Esophagus muscularis mucosa (tissue), 3 donors: Measurements from ENCODE around the gene SH2D3A.

Experiments used
- CTCF ChIP-seq, 3 experiments: fragments of 200-600 bp in 2 of 3; fragments of 450-650 bp in 1 of 3; sonication (generic) in 2 of 3; IDR thresholded peaks; one replicate each; pipeline ENCODE4 v1.5.1; 2017 to 2019; ENCODE audit warnings: antibody characterized with exemption in 3 of 3, mild to moderate bottlenecking in 2 of 3, moderate library complexity in 1 of 3
- POLR2A ChIP-seq: fragments of 450-650 bp; IDR thresholded peaks from one replicate; pipeline ENCODE4 v1.6.1; 2017; ENCODE audit warnings: antibody characterized with exemption, moderate library complexity, mild to moderate bottlenecking, low read depth

- TF ChIP-seq CTCF (IDR thresholded peaks at IDR 0.05): no peak
- TF ChIP-seq POLR2A: no peak
Observed at GRCh38 chr19:6793411-6793810, 26.2 kb upstream of the SH2D3A start.
